Measurements from ENCODE around the gene ADAMTS6.

The ADAMTS6 gene

DNA sequence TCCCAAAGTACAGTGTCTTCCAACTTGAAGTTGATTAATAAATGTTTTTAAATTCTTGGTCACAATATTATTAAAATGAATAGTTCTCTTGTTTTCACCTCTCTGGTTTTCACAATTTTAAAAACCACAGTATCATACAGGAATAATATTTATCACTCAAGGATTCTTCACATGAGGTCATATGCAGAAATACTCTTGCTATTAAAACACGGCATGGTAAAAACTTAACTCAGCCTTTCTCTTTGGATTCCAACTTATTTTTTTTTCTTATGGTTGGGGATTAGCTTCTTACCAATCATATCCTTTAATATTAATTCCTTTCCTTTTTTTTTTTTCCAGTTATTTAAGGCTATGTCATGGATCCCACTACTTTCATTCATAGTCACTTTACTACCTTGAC, 289.4 kb downstream of the ADAMTS6 start:
- Histone ChIP-seq H3K4me2 (ENCODE audit: insufficient read depth, low read length) (no peak overlapping the region), H3K4me3 (ENCODE audit: low read depth in 1 of 2, low read length in 2 of 2) (no peak overlapping the region), H3K9me3 (ENCODE audit: insufficient read depth, low read length, severe bottlenecking) (no peaks in the 10 kb centered on the region), H3K79me2 (ENCODE audit: insufficient read depth, low read length) (no peaks in the 10 kb centered on the region), H3K27ac (ENCODE audit: low read length) (no peak overlapping the region), H2AFZ (ENCODE audit: low read depth, low read length) (no peak overlapping the region), H3K4me1 (ENCODE audit: insufficient read depth, low read length) (no peaks in the 10 kb centered on the region; the same call in 1 of the 2 replicates), H4K20me1 (ENCODE audit: insufficient read depth, low read length) (no peaks in the 10 kb centered on the region), H3K36me3 (ENCODE audit: insufficient read depth, low read length) (no peaks in the 10 kb centered on the region), H3K9ac (ENCODE audit: low read depth, low read length) (no peak overlapping the region), H3K27me3 (ENCODE audit: insufficient read depth, low read length, poor library complexity) (no peaks in the 10 kb centered on the region)
- TF ChIP-seq, protein P1, sequence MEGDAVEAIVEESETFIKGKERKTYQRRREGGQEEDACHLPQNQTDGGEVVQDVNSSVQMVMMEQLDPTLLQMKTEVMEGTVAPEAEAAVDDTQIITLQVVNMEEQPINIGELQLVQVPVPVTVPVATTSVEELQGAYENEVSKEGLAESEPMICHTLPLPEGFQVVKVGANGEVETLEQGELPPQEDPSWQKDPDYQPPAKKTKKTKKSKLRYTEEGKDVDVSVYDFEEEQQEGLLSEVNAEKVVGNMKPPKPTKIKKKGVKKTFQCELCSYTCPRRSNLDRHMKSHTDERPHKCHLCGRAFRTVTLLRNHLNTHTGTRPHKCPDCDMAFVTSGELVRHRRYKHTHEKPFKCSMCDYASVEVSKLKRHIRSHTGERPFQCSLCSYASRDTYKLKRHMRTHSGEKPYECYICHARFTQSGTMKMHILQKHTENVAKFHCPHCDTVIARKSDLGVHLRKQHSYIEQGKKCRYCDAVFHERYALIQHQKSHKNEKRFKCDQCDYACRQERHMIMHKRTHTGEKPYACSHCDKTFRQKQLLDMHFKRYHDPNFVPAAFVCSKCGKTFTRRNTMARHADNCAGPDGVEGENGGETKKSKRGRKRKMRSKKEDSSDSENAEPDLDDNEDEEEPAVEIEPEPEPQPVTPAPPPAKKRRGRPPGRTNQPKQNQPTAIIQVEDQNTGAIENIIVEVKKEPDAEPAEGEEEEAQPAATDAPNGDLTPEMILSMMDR (IDR thresholded peaks at IDR 0.05; ENCODE audit: borderline replicate concordance, extremely low read depth, low read length, poor library complexity, severe bottlenecking), result no peak
- no peak for TF ChIP-seq EZH2 (IDR thresholded peaks at IDR 0.05; ENCODE audit: borderline replicate concordance, low read depth, low read length, severe bottlenecking)
- ATAC-seq (ENCODE audit: insufficient read depth, low read depth) (no peak), DNase-seq (no peak)

DNA sequence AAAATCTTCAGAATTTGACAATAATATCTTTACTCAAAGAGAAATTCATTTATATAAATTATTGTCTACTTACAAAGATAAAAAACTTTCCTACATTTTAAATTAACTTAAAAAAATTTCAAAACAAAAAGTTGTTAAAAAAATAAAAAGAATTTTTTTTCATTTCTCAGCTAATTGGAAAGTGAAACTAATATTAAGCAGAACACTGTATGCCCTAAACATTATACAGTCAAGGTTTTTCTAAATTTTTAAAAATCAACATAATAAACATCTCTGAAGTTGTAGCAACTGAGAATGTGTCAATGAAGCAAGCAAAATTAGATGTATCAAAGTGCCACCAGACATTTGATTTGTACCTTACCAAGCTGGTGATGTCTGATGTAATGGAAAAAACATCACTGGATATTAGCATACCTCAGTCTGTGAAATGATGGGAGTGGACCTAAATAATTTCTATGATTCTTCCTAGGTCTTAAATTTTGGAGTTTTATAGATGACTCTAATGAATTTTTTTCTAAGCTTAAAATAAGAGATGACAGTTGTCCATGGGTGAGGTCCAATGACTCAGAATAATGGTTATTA, 290.1 kb downstream of the ADAMTS6 start:
- Histone ChIP-seq H3K4me1 (ENCODE audit: insufficient read depth, low read length) (no peaks in the 10 kb centered on the region; the same call in 1 of the 2 replicates), H3K4me3 (ENCODE audit: low read depth in 1 of 2, low read length in 2 of 2) (no peak overlapping the region), H3K9me3 (ENCODE audit: insufficient read depth, low read length, severe bottlenecking) (no peaks in the 10 kb centered on the region), H3K4me2 (ENCODE audit: insufficient read depth, low read length) (peak overlapping the region; percentile 29; the same call in 1 of the 2 replicates), H3K9ac (ENCODE audit: low read depth, low read length) (no peak overlapping the region), H4K20me1 (ENCODE audit: insufficient read depth, low read length) (no peaks in the 10 kb centered on the region), H3K27me3 (ENCODE audit: insufficient read depth, low read length, poor library complexity) (no peaks in the 10 kb centered on the region), H3K79me2 (ENCODE audit: insufficient read depth, low read length) (no peaks in the 10 kb centered on the region), H3K27ac (ENCODE audit: low read length) (no peak overlapping the region), H3K36me3 (ENCODE audit: insufficient read depth, low read length) (no peaks in the 10 kb centered on the region), H2AFZ (ENCODE audit: low read depth, low read length) (peak overlapping the region; percentile 30; the same call in 1 of the 2 replicates)
- DNase-seq (no peak), ATAC-seq (ENCODE audit: insufficient read depth, low read depth) (peak; percentile 29; the same call in 1 of the 3 replicates)
- TF ChIP-seq, protein P1 (IDR thresholded peaks at IDR 0.05; ENCODE audit: borderline replicate concordance, extremely low read depth, low read length, poor library complexity, severe bottlenecking), result no peak
- TF ChIP-seq EZH2 (IDR thresholded peaks at IDR 0.05; ENCODE audit: borderline replicate concordance, low read depth, low read length, severe bottlenecking), result no peak

DNA sequence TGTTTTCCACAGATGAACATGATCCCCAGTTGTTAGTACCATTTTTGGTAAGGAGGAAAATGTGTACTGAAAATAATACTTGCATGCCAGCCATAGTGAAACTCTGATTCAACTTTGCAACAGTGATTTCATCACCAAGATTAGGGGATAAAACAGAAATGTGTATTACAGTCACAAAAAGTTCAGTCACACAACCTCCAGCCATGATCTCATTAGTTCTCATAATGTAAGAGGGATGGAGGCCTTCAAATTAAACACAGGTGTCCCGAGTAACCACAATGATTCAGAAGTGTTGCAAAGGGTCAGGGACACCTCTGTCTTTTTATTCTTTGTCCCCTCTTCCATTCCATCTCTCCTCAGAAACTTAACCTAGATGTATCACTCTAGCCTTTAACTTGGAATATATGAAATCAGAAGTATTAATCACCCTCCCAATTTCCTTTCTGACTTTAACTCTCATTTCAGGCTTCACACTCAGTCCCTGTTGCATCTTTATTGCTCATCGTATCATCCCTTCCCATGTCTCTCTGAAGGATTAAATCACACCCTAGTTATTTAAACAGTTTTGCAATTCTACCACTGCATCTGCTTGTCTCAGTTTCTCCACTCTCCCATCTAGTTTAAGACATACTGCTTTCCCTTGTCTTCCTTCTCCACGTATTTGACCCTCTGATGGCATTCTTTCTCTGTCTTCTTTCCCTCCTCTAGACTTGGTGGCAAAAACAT, 291.2 kb downstream of the ADAMTS6 start:
- TF ChIP-seq, protein P1 (IDR thresholded peaks at IDR 0.05; ENCODE audit: borderline replicate concordance, extremely low read depth, low read length, poor library complexity, severe bottlenecking), result no peak
- TF ChIP-seq EZH2 (IDR thresholded peaks at IDR 0.05; ENCODE audit: borderline replicate concordance, low read depth, low read length, severe bottlenecking), result no peak
- Histone ChIP-seq H3K4me2 (ENCODE audit: insufficient read depth, low read length) (no peak overlapping the region), H3K79me2 (ENCODE audit: insufficient read depth, low read length) (no peaks in the 10 kb centered on the region), H3K4me3 (ENCODE audit: low read depth in 1 of 2, low read length in 2 of 2) (no peak overlapping the region), H3K27me3 (ENCODE audit: insufficient read depth, low read length, poor library complexity) (no peaks in the 10 kb centered on the region), H3K4me1 (ENCODE audit: insufficient read depth, low read length) (no peaks in the 10 kb centered on the region; the same call in 1 of the 2 replicates), H3K9me3 (ENCODE audit: insufficient read depth, low read length, severe bottlenecking) (no peaks in the 10 kb centered on the region), H3K36me3 (ENCODE audit: insufficient read depth, low read length) (no peaks in the 10 kb centered on the region), H3K27ac (ENCODE audit: low read length) (no peak overlapping the region), H4K20me1 (ENCODE audit: insufficient read depth, low read length) (no peaks in the 10 kb centered on the region), H2AFZ (ENCODE audit: low read depth, low read length) (no peak overlapping the region), H3K9ac (ENCODE audit: low read depth, low read length) (no peak overlapping the region)
- no peak for ATAC-seq (ENCODE audit: insufficient read depth, low read depth)
- DNase-seq, result no peak
